Activated CD4-positive, alpha-beta memory T cell treated with anti-CD3 and anti-CD28 coated beads for 36 hours (primary cell): ENCODE measurements around the gene INTS7. TPM values are rescaled to one million over a fixed set of nuclear protein-coding genes. Genes with fewer than 3 reads are reported as not detected.
A peak's percentile ranks its signal among the peaks of the same experiment; 100 is the strongest.
"Not testable (repeated sequence)": the region's sequence is repeated elsewhere in the genome, so short reads cannot be mapped to it uniquely, and the experiment has no call there.

Experiments
- CTCF ChIA-PET: fragments of 350-600 bp; sonication (Branson Sonifier 250); formaldehyde crosslinking; loops from one replicate; lab custom pipeline; 2021; ENCODE audit warnings: antibody characterized with exemption, inconsistent platforms; lab: Charles Lee
- POLR2A ChIA-PET: fragments of 350-600 bp; sonication (Branson Sonifier 250); formaldehyde crosslinking; loops from one replicate; lab custom pipeline; 2021; ENCODE audit warnings: antibody characterized with exemption; lab: Charles Lee
- DNase-seq: peaks from one replicate; pipeline ENCODE4 v3.0.0-alpha.2; 2020
- H3K27ac Mint-ChIP-seq: one replicate; pipeline ENCODE4 v1.8.0; 2021; ENCODE audit warnings: mixed read lengths
- H3K27me3 Mint-ChIP-seq: one replicate; pipeline ENCODE4 v1.8.0; 2021; ENCODE audit warnings: mixed read lengths
- H3K36me3 Mint-ChIP-seq: one replicate; pipeline ENCODE4 v1.8.0; 2021; ENCODE audit warnings: mixed read lengths
- H3K4me1 Mint-ChIP-seq: one replicate; pipeline ENCODE4 v1.8.0; 2021; ENCODE audit warnings: low read depth, mixed read lengths
- H3K4me3 Mint-ChIP-seq: one replicate; pipeline ENCODE4 v1.8.0; 2021; ENCODE audit warnings: mild to moderate bottlenecking, mixed read lengths
- H3K9me3 Mint-ChIP-seq: one replicate; pipeline ENCODE4 v1.8.0; 2021; ENCODE audit warnings: mixed read lengths
- intact Hi-C: fragments of 100-400 bp; cut with micrococcal nuclease; formaldehyde crosslinking; loops from one replicate; pipeline ENCODE4 v1.15.1; 2023
- total RNA-seq, 2 experiments: library from RNA; stranded (reverse); gene quantifications; one replicate each; pipeline ENCODE4 v1.2.3, GENCODE V29; 2021

The INTS7 gene
- total RNA-seq, 2 experiments from 2014 or later, result 19.3 to 19.6 TPM

- intact Hi-C loops, result loop anchor here (1.0 to 10.0 kb wide), 17 partner anchors 24 to 979 kb away; partner anchors contain the start of genes ANGEL2, ATF3, FLVCR1 and NENF
- Mint-ChIP-seq H3K27me3 (peaks cover 2% of the 10 kb centered on the region), H3K9me3 (no peaks in the 10 kb centered on the region), H3K4me3 (peak overlapping the region; percentile 97), H3K27ac (peak overlapping the region; percentile 99), H3K4me1 (peaks cover 61% of the 10 kb centered on the region), H3K36me3 (peaks cover 48% of the 10 kb centered on the region)
- ChIA-PET CTCF (interaction anchor here (0.5 to 5.3 kb wide), 52 partner anchors 10 to 739 kb away, joined by 3 to 56 read pairs (median 5); partner anchors contain the start of genes ATF3, NEK2, PPP2R5A and SLC30A1), POLR2A (interaction anchor here (0.6 to 2.6 kb wide), 6 partner anchors 11 to 745 kb away, joined by 3 to 14 read pairs (median 4); partner anchors contain the start of gene PPP2R5A)
- DNase-seq, result no peak
Observed at GRCh38 chr1:212035835-212036605, 663 bp upstream of the INTS7 start.

GRCh38 chr1:212034516-212035122 lies 738 bp downstream of the INTS7 start:
- DNase-seq, result no peak
- POLR2A ChIA-PET, result interaction anchor here (0.6 to 2.1 kb wide), 4 partner anchors 21 to 421 kb away, joined by 3 to 8 read pairs (median 4); no protein-coding TSS in a partner anchor
- CTCF ChIA-PET, result interaction anchor here (0.9 to 5.3 kb wide), 37 partner anchors 9 to 717 kb away, joined by 3 to 56 read pairs (median 6); partner anchors contain the start of genes ATF3, NEK2, PPP2R5A and SLC30A1
- H3K27ac Mint-ChIP-seq, result peak overlapping the region; percentile 99
- H3K27me3 Mint-ChIP-seq, result peaks cover 2% of the 10 kb centered on the region
- peaks cover 63% of the 10 kb centered on the region for H3K4me1 Mint-ChIP-seq
- no peaks in the 10 kb centered on the region for H3K9me3 Mint-ChIP-seq
- peaks cover 40% of the 10 kb centered on the region for H3K36me3 Mint-ChIP-seq
- intact Hi-C loops, result loop anchor here (1.0 to 10.0 kb wide), 17 partner anchors 22 to 980 kb away; partner anchors contain the start of genes ANGEL2, ATF3, FLVCR1 and NENF
- H3K4me3 Mint-ChIP-seq, result peak overlapping the region; percentile 97

GRCh38 chr1:212030936-212031528 lies 4.3 kb downstream of the INTS7 start:
- ChIA-PET CTCF (interaction anchor here (0.8 to 5.3 kb wide), 5 partner anchors 18 to 648 kb away, joined by 3 to 56 read pairs (median 4); no protein-coding TSS in a partner anchor), POLR2A (no interaction called here)
- DNase-seq, result no peak
- intact Hi-C loops, result loop anchor here (1.0 to 10.0 kb wide), 12 partner anchors 96 to 984 kb away; partner anchors contain the start of genes ANGEL2, ATF3, FLVCR1 and NSL1
- H3K9me3 Mint-ChIP-seq, result no peaks in the 10 kb centered on the region
- peaks cover 2% of the 10 kb centered on the region for H3K27me3 Mint-ChIP-seq
- peaks cover 21% of the 10 kb centered on the region for H3K36me3 Mint-ChIP-seq
- peaks cover 55% of the 10 kb centered on the region for H3K4me1 Mint-ChIP-seq
- H3K27ac Mint-ChIP-seq, result peak overlapping the region; percentile 81
- no peak overlapping the region for H3K4me3 Mint-ChIP-seq

GRCh38 chr1:212027727-212028126 lies 7.6 kb downstream of the INTS7 start:
- H3K4me1 Mint-ChIP-seq, result peaks cover 46% of the 10 kb centered on the region
- CTCF ChIA-PET, result interaction anchor here (0.6 to 1.9 kb wide), 3 partner anchors 15 to 257 kb away, joined by 3 to 13 read pairs (median 4); no protein-coding TSS in a partner anchor
- H3K27ac Mint-ChIP-seq, result not testable (repeated sequence)

GRCh38 chr1:212024469-212025149 lies 10.7 kb downstream of the INTS7 start:
- Mint-ChIP-seq H3K4me3 (no peak overlapping the region), H3K4me1 (peaks cover 19% of the 10 kb centered on the region), H3K27me3 (no peaks in the 10 kb centered on the region), H3K9me3 (peaks cover 5% of the 10 kb centered on the region), H3K36me3 (peaks cover 20% of the 10 kb centered on the region), H3K27ac (no peak overlapping the region)
- intact Hi-C loops, result no loop called here
- CTCF ChIA-PET, result interaction anchor here (4.5 kb wide), 1 partner anchor 10 kb away, joined by 20 read pairs; the partner anchor contains the start of genes DTL and INTS7
- no peak for DNase-seq
- POLR2A ChIA-PET, result no interaction called here

More at GRCh38 chr1:212027727-212028126, 7.6 kb downstream of the INTS7 start:
- H3K4me3 Mint-ChIP-seq, H3K27me3 Mint-ChIP-seq, intact Hi-C loops, H3K9me3 Mint-ChIP-seq, POLR2A ChIA-PET, DNase-seq: not testable (repeated sequence)
- H3K36me3 Mint-ChIP-seq, result peaks cover 25% of the 10 kb centered on the region

GRCh38 chr1:212022908-212023307 lies 12.4 kb downstream of the INTS7 start:
- POLR2A ChIA-PET, H3K4me1 Mint-ChIP-seq, DNase-seq, H3K27ac Mint-ChIP-seq, H3K4me3 Mint-ChIP-seq, intact Hi-C loops, H3K27me3 Mint-ChIP-seq, H3K9me3 Mint-ChIP-seq: not testable (repeated sequence)
- H3K36me3 Mint-ChIP-seq, result peaks cover 21% of the 10 kb centered on the region
- CTCF ChIA-PET, result interaction anchor here (4.5 kb wide), 1 partner anchor 12 kb away, joined by 20 read pairs; the partner anchor contains the start of genes DTL and INTS7

- H3K36me3 Mint-ChIP-seq, result peaks cover 17% of the 10 kb centered on the region
- peaks cover 7% of the 10 kb centered on the region for H3K4me1 Mint-ChIP-seq
- no peak overlapping the region for H3K4me3 Mint-ChIP-seq
- H3K27ac Mint-ChIP-seq, result no peak overlapping the region
- intact Hi-C loops, result no loop called here
- POLR2A ChIA-PET, result no interaction called here
- no peak for DNase-seq
- CTCF ChIA-PET, result interaction anchor here (0.7 to 1.4 kb wide), 4 partner anchors 14 to 435 kb away, joined by 3 to 5 read pairs (median 4); partner anchors contain the start of genes DTL and INTS7
- no peaks in the 10 kb centered on the region for H3K27me3 Mint-ChIP-seq
- peaks cover 5% of the 10 kb centered on the region for H3K9me3 Mint-ChIP-seq
Observed at GRCh38 chr1:212021563-212021962, 13.8 kb downstream of the INTS7 start.

GRCh38 chr1:212020975-212021374 lies 14.4 kb downstream of the INTS7 start:
- CTCF ChIA-PET, result interaction anchor here (1.1 to 1.2 kb wide), 2 partner anchors 14 to 435 kb away, joined by 3 to 5 read pairs; partner anchors contain the start of genes DTL and INTS7
- no peaks in the 10 kb centered on the region for H3K27me3 Mint-ChIP-seq
- peaks cover 16% of the 10 kb centered on the region for H3K36me3 Mint-ChIP-seq
- peaks cover 5% of the 10 kb centered on the region for H3K9me3 Mint-ChIP-seq
- peaks cover 7% of the 10 kb centered on the region for H3K4me1 Mint-ChIP-seq
- POLR2A ChIA-PET, result no interaction called here
- intact Hi-C loops, result no loop called here
- H3K4me3 Mint-ChIP-seq, result no peak overlapping the region
- no peak overlapping the region for H3K27ac Mint-ChIP-seq
- no peak for DNase-seq

GRCh38 chr1:212013672-212014071 lies 21.7 kb downstream of the INTS7 start:
- H3K27me3 Mint-ChIP-seq, result no peaks in the 10 kb centered on the region

GRCh38 chr1:212012034-212012740 lies 23.2 kb downstream of the INTS7 start:
- ChIA-PET POLR2A (no interaction called here), CTCF (interaction anchor here (0.6 to 2.7 kb wide), 15 partner anchors 10 to 444 kb away, joined by 3 to 24 read pairs (median 5); partner anchors contain the start of genes DTL and INTS7)
- no peaks in the 10 kb centered on the region for H3K4me1 Mint-ChIP-seq
- peak; percentile 78 for DNase-seq
- peaks cover 9% of the 10 kb centered on the region for H3K36me3 Mint-ChIP-seq
- no peak overlapping the region for H3K4me3 Mint-ChIP-seq
- no peak overlapping the region for H3K27ac Mint-ChIP-seq
- intact Hi-C loops, result loop anchor here (1.0 to 2.0 kb wide), 3 partner anchors 23 to 445 kb away; partner anchors contain the start of genes DTL and INTS7
- H3K27me3 Mint-ChIP-seq, result no peaks in the 10 kb centered on the region
- H3K9me3 Mint-ChIP-seq, result no peaks in the 10 kb centered on the region

More at GRCh38 chr1:212013672-212014071, 21.7 kb downstream of the INTS7 start:
- Mint-ChIP-seq H3K36me3 (peaks cover 8% of the 10 kb centered on the region), H3K4me1 (no peaks in the 10 kb centered on the region), H3K9me3 (no peaks in the 10 kb centered on the region), H3K4me3 (no peak overlapping the region), H3K27ac (no peak overlapping the region)
- intact Hi-C loops, result loop anchor here (2.0 kb wide), 1 partner anchor 443 kb away; no protein-coding TSS in a partner anchor
- no peak for DNase-seq
- ChIA-PET CTCF (interaction anchor here (0.6 to 2.7 kb wide), 10 partner anchors 11 to 442 kb away, joined by 3 to 24 read pairs (median 10); partner anchors contain the start of genes DTL and INTS7), POLR2A (interaction anchor here (1.2 kb wide), 1 partner anchor 21 kb away, joined by 5 read pairs; the partner anchor contains the start of genes DTL and INTS7)
